Hematopoietic multipotent progenitor cell treated with erythropoietin and hydrocortisone succinate and interleukin-3 and kit ligand, for 4 days (in vitro differentiated cells): ENCODE results near the gene IRF2BP1.
A peak's percentile ranks its signal among the peaks of the same experiment; 100 is the strongest.

Source experiments
- DNase-seq: peaks from one replicate; pipeline ENCODE4 v3.0.0-alpha.2; 2015

Gene IRF2BP1

DNA sequence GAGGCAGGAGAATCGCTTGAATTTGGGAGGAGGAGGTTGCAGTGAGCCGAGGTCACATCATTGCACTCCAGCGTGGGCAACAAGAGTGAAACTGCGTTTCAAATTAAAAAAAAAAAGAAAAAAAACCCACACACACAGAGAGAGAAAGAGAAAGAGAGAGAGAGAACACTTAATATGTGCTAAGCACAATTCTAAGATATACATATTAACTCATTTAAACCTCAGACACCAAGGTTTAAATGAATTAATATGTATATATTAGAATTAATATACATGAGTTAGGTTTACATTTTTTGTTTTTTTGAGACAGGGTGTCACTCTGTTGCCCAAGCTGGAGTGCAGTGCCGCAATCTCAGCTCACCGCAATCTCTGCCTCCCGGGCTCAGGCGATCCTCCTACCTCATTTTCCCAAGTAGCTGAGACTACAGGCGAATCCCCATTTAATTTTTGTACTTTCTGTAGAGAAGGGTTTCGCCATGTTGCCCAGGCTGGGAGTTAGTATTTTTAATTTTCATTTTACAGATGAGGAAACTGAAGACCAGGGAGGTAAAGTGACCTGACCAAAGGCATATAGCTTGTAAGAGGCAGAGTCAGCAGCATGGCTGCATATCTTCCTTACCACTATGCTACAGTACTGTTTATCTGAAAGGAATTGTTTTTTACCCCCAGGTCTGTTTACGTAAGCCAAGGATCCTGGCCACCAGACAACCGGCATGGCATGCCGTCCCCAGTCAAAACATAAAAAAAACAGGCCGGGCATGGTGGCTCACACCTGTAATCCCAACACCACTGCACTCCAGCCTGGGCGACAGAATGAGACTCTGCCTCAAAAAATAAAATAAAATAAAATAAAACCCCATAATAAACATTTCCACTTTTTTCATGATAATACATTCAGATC, 25.3 kb downstream of the IRF2BP1 start:
- no peak for DNase-seq

DNA sequence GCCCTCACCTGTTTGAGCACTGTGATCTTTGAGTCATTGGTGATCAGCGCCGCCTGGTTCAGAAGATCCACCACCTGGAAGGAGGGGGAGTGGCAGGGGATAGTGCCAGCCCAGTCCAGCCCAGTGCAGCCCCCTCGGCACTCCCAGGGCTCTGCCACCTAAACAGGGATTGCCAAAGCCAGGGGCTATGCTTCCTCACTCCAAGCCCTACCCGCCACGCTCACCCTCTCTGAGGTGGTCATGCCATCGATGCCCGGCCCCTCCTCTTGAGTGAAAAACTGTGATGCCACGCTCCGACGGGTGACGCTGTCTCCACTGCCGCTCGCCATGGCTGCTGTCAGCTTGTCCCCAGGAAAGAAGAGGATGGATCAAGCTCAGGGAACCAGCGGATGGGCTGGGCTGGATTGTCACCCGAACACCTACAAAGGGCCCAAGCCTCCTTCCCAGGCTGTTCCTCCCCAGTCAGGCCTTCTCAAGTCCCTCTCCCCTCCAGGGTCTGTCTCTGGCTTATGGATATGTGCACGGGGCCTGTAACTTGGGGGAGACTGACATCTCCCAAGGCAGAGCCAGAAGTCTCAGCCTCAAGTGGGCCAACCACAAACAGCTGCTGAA, 31.7 kb downstream of the IRF2BP1 start:
- DNase-seq = no peak

- DNase-seq = no peak
Observed at GRCh38 chr19:45852983-45853382, 33.0 kb downstream of the IRF2BP1 start.

- no peak for DNase-seq
Observed at GRCh38 chr19:45852145-45852750, 33.7 kb downstream of the IRF2BP1 start.

DNA sequence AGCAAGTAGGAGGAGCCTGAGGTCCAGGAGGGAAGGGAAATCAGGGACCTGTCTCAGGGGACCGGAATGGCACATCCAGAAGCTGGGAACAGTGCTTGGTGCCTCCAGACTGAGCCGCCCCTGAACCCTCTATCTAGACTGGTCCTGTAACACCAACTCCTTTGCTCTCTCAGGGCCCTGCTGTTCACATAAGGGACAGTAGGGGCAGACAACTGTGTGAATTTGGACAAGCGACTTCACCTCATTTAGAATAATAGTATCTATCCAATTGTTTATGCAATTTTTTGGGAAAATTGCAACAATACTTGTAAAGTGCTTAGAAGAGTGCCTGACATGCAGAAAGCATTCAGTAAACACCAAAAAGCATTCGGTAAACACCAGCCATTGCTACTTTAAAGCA, 37.0 kb downstream of the IRF2BP1 start:
- DNase-seq = peak; percentile 47

GRCh38 chr19:45847663-45848062, 38.3 kb downstream of the IRF2BP1 start:
- no peak for DNase-seq

DNA sequence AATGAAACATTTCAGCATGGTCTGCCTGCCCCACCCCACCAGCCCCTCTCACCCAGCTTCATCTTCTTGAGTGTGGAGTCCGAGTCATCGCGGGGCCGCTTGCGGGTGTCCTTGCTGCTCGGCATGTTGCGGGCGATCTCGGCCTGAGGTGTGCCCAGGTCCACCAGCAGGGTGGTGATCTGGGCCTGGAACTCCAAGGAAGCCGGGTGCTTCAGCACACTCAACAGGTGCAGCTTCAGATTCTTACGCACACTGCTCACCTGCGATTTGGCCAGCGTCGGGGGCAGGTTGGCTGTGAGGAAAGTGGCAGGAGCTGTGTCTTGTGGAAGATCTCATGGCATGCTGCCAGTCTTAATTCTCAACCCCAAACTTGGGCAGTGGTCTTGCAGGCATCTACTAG, 43.7 kb downstream of the IRF2BP1 start:
- DNase-seq = no peak

DNA sequence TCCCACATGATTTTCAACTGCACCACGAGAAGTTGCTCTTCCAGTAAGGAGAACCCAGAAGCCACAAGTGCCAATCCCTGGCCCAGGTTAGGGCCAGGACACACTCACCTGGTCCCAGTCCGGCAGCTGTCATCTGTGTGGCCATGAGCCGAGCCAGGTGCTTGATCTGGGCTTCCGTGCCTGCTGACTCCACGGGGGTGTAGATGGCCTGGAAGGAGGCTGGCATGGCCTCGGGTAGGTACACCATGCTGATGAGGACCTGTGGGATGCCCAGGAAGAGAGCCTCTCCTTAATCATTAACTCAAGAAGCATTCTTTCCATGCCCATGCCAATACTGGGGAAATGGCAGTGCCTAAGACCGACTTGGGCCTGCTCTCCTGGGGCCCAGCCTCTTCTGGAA, 51.0 kb downstream of the IRF2BP1 start:
- no peak for DNase-seq
